Stimulated activated CD8-positive, alpha-beta memory T cell treated with anti-CD3 and anti-CD28 coated beads, Interleukin-7, amount 100 ng/mL, for 4 hours (primary cell): ENCODE measurements around the gene VGLL4.

Experiments used
- DNase-seq, 2 donors: peaks; one replicate each; pipeline ENCODE4 v3.0.0-alpha.2; 2020; ENCODE audit warnings: low read depth in 2 of 2

Gene VGLL4

GRCh38 chr3:11653298-11654055 lies 9.8 kb upstream of the VGLL4 start:
- no peak for DNase-seq

- no peak for DNase-seq
Measured at GRCh38 chr3:11651900-11652299, 8.2 kb upstream of the VGLL4 start.

GRCh38 chr3:11651477-11651876 lies 7.8 kb upstream of the VGLL4 start:
- no peak for DNase-seq

- DNase-seq: no peak
Measured at GRCh38 chr3:11650391-11650790, 6.7 kb upstream of the VGLL4 start.

- DNase-seq: no peak
Measured at GRCh38 chr3:11648735-11649134, 5.0 kb upstream of the VGLL4 start.

GRCh38 chr3:11643201-11643603 lies 513 bp downstream of the VGLL4 start:
- no peak for DNase-seq

- peak; percentile 31 to 50 for DNase-seq
Measured at GRCh38 chr3:11642431-11643191, 1.1 kb downstream of the VGLL4 start.

GRCh38 chr3:11641683-11642430 lies 1.9 kb downstream of the VGLL4 start:
- DNase-seq: no peak

- DNase-seq: no peak
Measured at GRCh38 chr3:11641316-11641682, 2.4 kb downstream of the VGLL4 start.

GRCh38 chr3:11640009-11640673 lies 3.6 kb downstream of the VGLL4 start:
- DNase-seq: no peak

- no peak for DNase-seq
Measured at GRCh38 chr3:11638495-11639358, 5.0 kb downstream of the VGLL4 start.

GRCh38 chr3:11637901-11638458 lies 5.7 kb downstream of the VGLL4 start:
- DNase-seq: no peak

- no peak for DNase-seq
Measured at GRCh38 chr3:11636394-11636770, 7.3 kb downstream of the VGLL4 start.

GRCh38 chr3:11635680-11636393 lies 7.9 kb downstream of the VGLL4 start:
- DNase-seq: no peak

- DNase-seq: no peak
Measured at GRCh38 chr3:11634974-11635612, 8.6 kb downstream of the VGLL4 start.

GRCh38 chr3:11634081-11634635 lies 9.6 kb downstream of the VGLL4 start:
- no peak for DNase-seq

- DNase-seq: no peak
Measured at GRCh38 chr3:11632966-11633365, 10.7 kb downstream of the VGLL4 start.

GRCh38 chr3:11632564-11632963 lies 11.2 kb downstream of the VGLL4 start:
- DNase-seq: no peak

- DNase-seq: no peak
Measured at GRCh38 chr3:11631820-11632219, 11.9 kb downstream of the VGLL4 start.
